ENCODE data around the gene VSTM4. TPM values are rescaled to one million over a fixed set of nuclear protein-coding genes. Genes with fewer than 3 reads are reported as not detected.

The VSTM4 gene
- polyA plus RNA-seq, 1 experiment, result 4.4 TPM

- DNase-seq (ENCODE audit: low read depth), result no peak
- CTCF ChIA-PET, result no interaction called here
Measured at GRCh38 chr10:49058463-49059255, 56.7 kb downstream of the VSTM4 start.

DNA sequence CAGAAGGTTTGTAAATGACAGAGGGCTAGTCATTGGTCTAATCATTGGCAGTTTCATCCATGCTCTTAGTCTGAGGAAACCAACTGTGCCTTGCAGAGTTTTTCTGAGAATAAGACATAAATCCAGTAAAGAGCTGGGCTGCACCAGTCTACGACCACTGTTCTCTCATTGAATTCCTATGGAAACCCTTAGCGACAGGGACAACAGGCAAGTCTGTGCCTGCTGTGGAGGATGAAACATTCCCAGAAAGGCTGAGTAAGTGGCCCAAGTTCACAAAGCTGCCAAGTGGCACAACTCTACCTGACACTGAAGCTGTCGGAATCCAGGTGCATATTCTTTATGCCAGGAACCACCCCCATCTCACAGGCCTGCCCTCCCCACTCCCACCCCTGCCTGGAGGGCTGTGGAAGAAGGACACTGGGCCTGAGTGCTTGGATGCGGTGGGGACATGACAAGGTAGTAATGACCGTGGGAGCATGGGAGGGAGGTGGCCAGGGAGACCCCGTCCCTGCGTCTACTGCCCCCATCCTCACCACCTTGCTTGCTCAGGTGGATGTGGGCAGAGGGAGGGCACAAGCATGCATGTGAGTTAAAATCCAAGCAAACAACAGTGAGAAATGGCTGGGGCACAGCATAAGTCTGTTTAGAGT lies 58.0 kb downstream of the VSTM4 start:
- no peaks in the 10 kb centered on the region; the same call in 1 of the 2 replicates for H3K27me3 ChIP-seq (ENCODE audit: control insufficient read depth, insufficient read depth, low read length)
- no peak overlapping the region for H3K4me3 ChIP-seq (ENCODE audit: low read depth, low read length)
- no peak for DNase-seq (ENCODE audit: low read depth)
- ChIA-PET CTCF (no interaction called here), POLR2A (no interaction called here)
- TF ChIP-seq, protein P1, sequence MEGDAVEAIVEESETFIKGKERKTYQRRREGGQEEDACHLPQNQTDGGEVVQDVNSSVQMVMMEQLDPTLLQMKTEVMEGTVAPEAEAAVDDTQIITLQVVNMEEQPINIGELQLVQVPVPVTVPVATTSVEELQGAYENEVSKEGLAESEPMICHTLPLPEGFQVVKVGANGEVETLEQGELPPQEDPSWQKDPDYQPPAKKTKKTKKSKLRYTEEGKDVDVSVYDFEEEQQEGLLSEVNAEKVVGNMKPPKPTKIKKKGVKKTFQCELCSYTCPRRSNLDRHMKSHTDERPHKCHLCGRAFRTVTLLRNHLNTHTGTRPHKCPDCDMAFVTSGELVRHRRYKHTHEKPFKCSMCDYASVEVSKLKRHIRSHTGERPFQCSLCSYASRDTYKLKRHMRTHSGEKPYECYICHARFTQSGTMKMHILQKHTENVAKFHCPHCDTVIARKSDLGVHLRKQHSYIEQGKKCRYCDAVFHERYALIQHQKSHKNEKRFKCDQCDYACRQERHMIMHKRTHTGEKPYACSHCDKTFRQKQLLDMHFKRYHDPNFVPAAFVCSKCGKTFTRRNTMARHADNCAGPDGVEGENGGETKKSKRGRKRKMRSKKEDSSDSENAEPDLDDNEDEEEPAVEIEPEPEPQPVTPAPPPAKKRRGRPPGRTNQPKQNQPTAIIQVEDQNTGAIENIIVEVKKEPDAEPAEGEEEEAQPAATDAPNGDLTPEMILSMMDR (IDR thresholded peaks at IDR 0.05; ENCODE audit: insufficient read depth, low read depth, low read length), result no peak
- H3K36me3 ChIP-seq (ENCODE audit: control insufficient read depth, insufficient read depth, low read length), result no peaks in the 10 kb centered on the region

More at GRCh38 chr10:49058463-49059255, 56.7 kb downstream of the VSTM4 start:
- H3K36me3 ChIP-seq (ENCODE audit: control insufficient read depth, insufficient read depth, low read length), result peaks cover under 1% of the 10 kb centered on the region; the same call in 1 of the 2 replicates
- H3K27me3 ChIP-seq (ENCODE audit: control insufficient read depth, insufficient read depth, low read length), result no peaks in the 10 kb centered on the region
- H3K4me3 ChIP-seq (ENCODE audit: low read depth, low read length), result no peak overlapping the region
- POLR2A ChIA-PET, result no interaction called here
- TF ChIP-seq, protein P1 (IDR thresholded peaks at IDR 0.05; ENCODE audit: insufficient read depth, low read depth, low read length), result no peak

DNA sequence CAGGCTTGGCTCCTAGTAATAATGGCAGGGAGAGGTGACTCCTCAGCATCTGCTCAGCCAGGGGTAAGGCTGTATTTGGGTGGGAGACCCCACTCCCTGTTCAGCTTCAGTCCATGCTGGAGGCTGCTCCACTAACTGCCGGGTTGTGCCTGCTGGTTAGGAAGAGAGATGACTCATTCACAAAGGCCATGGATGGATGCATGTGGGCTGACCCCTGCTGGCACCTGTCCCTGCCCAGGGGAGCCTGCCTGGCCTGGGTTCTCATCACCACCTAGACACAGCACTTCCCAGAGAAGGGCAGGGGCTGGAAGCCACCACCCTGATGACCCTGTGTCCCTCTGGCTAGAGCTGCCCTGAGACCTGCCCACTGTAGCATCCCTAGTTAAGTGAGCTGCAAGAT lies 59.0 kb downstream of the VSTM4 start:
- no peak for DNase-seq (ENCODE audit: low read depth)
- CTCF ChIA-PET, result interaction anchor here (1.1 kb wide), 1 partner anchor 398 kb away, joined by 3 read pairs; no protein-coding TSS in a partner anchor

DNA sequence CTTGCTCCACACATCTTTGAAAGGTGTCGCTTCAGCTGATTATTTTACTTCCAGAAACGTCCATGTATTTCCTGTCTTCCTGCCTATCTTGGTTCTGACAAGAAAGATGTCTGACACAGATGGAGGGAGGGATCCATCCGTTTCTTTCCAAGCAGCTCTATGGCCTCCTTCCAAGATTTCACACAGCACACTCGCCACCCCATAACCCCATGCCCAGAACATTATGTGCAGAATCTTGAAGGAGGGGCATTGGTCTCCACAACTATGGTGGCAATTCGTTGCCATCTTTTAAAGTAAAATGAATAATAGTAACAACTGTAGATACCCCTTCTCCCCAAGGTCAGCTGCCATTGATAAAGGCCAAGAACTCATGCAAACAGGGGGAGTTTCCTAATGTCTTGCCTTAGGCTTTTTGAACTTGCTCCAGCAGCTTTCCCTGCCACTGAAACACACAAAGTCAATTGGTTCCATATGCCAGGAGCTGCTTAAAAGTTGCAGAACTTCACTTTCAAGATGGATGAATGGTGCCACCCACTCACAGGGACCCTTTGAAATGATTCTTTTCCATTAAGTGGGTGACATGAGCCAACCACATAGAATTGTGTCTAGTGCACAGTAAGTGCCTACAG lies 60.0 kb downstream of the VSTM4 start:
- ChIA-PET POLR2A (no interaction called here), CTCF (interaction anchor here (1.1 kb wide), 1 partner anchor 397 kb away, joined by 3 read pairs; no protein-coding TSS in a partner anchor)
- Histone ChIP-seq H3K4me3 (ENCODE audit: low read depth, low read length) (no peak overlapping the region), H3K36me3 (ENCODE audit: control insufficient read depth, insufficient read depth, low read length) (no peaks in the 10 kb centered on the region), H3K27me3 (ENCODE audit: control insufficient read depth, insufficient read depth, low read length) (no peaks in the 10 kb centered on the region; the same call in 1 of the 2 replicates)
- no peak for DNase-seq (ENCODE audit: low read depth)
- TF ChIP-seq, protein P1 (IDR thresholded peaks at IDR 0.05; ENCODE audit: insufficient read depth, low read depth, low read length), result no peak

More for the DNA sequence above, 59.0 kb downstream of the VSTM4 start:
- POLR2A ChIA-PET, result no interaction called here
- H3K36me3 ChIP-seq (ENCODE audit: control insufficient read depth, insufficient read depth, low read length), result no peaks in the 10 kb centered on the region
- no peak overlapping the region for H3K4me3 ChIP-seq (ENCODE audit: low read depth, low read length)
- TF ChIP-seq, protein P1 (IDR thresholded peaks at IDR 0.05; ENCODE audit: insufficient read depth, low read depth, low read length), result no peak
- no peaks in the 10 kb centered on the region; the same call in 1 of the 2 replicates for H3K27me3 ChIP-seq (ENCODE audit: control insufficient read depth, insufficient read depth, low read length)

- POLR2A ChIA-PET, result no interaction called here
- TF ChIP-seq, protein P1 (IDR thresholded peaks at IDR 0.05; ENCODE audit: insufficient read depth, low read depth, low read length), result no peak
- H3K4me3 ChIP-seq (ENCODE audit: low read depth, low read length), result no peak overlapping the region
- CTCF ChIA-PET, result no interaction called here
- H3K27me3 ChIP-seq (ENCODE audit: control insufficient read depth, insufficient read depth, low read length), result no peaks in the 10 kb centered on the region; the same call in 1 of the 2 replicates
- H3K36me3 ChIP-seq (ENCODE audit: control insufficient read depth, insufficient read depth, low read length), result no peaks in the 10 kb centered on the region
- DNase-seq (ENCODE audit: low read depth), result no peak
Measured at GRCh38 chr10:49054753-49055152, 60.6 kb downstream of the VSTM4 start.
